Sigmoid colon (tissue), 7 donors: Measurements from ENCODE around the gene TGIF2. TPM values are rescaled to one million over a fixed set of nuclear protein-coding genes. Genes with fewer than 3 reads are reported as not detected.
"Not testable (repeated sequence)": the region's sequence is repeated elsewhere in the genome, so short reads cannot be mapped to it uniquely, and the experiment has no call there.

Source experiments
- DNase-seq: peaks from one replicate; pipeline ENCODE4 v3.0.0-alpha.2; 2019
- H3K27ac ChIP-seq, 4 donors: fragments of 200-600 bp; sonication (generic); one replicate each; pipeline ENCODE4 v1.5.1; 2016 to 2019; ENCODE audit warnings: mild to moderate bottlenecking in 1 of 4
- H3K27me3 ChIP-seq, 3 donors: fragments of 200-600 bp; sonication (generic); one replicate each; pipeline ENCODE4 v1.5.1; 2019; ENCODE audit warnings: mild to moderate bottlenecking in 1 of 3
- H3K36me3 ChIP-seq, 4 donors: fragments of 200-600 bp; sonication (generic); one replicate each; pipeline ENCODE4 v1.5.1; 2016 to 2019
- H3K4me1 ChIP-seq, 4 donors: fragments of 200-600 bp; sonication (generic); one replicate each; pipeline ENCODE4 v1.5.1; 2017 to 2019
- H3K4me3 ChIP-seq, 4 donors: fragments of 200-600 bp; sonication (generic); one replicate each; pipeline ENCODE4 v1.5.1; 2017 to 2019; ENCODE audit warnings: mild to moderate bottlenecking in 2 of 4, moderate library complexity in 1 of 4
- H3K9me3 ChIP-seq, 4 donors: fragments of 200-600 bp in 3 of 4; sonication (generic) in 3 of 4; one replicate each; pipeline versions ENCODE4 v1.5.1 to v1.6.1; 2013 to 2019
- CTCF ChIP-seq, 4 experiments: fragments of 450-650 bp in 3 of 4; fragments of 200-600 bp in 1 of 4; IDR thresholded peaks; one replicate each; pipeline ENCODE4 v1.5.1; 2016 to 2019; ENCODE audit warnings: antibody characterized with exemption in 4 of 4, mild to moderate bottlenecking in 3 of 4, moderate library complexity in 2 of 4
- EP300 ChIP-seq, 4 donors: sonication (generic); formaldehyde crosslinking; IDR thresholded peaks; one replicate each; pipeline ENCODE4 v1.6.1; 2017; ENCODE audit warnings: antibody characterized with exemption in 4 of 4
- POLR2A ChIP-seq, 2 donors: fragments of 450-650 bp; IDR thresholded peaks; one replicate each; pipeline ENCODE4 v1.6.1; 2016; ENCODE audit warnings: antibody characterized with exemption in 2 of 2, mild to moderate bottlenecking in 2 of 2, moderate library complexity in 2 of 2
- POLR2AphosphoS5 ChIP-seq, 4 donors: sonication (generic); formaldehyde crosslinking; IDR thresholded peaks; one replicate each; pipeline ENCODE4 v1.6.1; 2017; ENCODE audit warnings: antibody characterized with exemption in 4 of 4
- WGBS, 2 donors: extraction: QIAGEN DNeasy Blood & Tissue Kit; methylation state at CpG; one replicate each; pipeline ENCODE4 v1.1.7; 2013; 5-methylcytosine and 5-hydroxymethylcytosine counted together
- intact Hi-C: fragments of 100-400 bp; cut with DNase I; formaldehyde crosslinking; loops from one replicate; pipeline ENCODE4 v1.15.1; 2023
- polyA plus RNA-seq, 3 donors: library from polyadenylated mRNA; stranded (reverse); fragments of 200-250 nt; gene quantifications; one replicate each; pipeline ENCODE4 v1.2.3, GENCODE V29; 2013
- small RNA-seq, 3 donors: library from RNA; depleted of rRNA; stranded (forward); fragments of <200 nt; gene quantifications; one replicate each; pipeline ENCODE3, GENCODE V24; 2016
- total RNA-seq, 4 donors: library from RNA; depleted of rRNA; stranded (reverse); fragments of >200 nt; gene quantifications; one replicate each; pipeline ENCODE4 v1.1.0, GENCODE V29; 2016
- donor health status: healthy with polysubstance abuse.
- donor health status: Bipolar disorder and iron deficiency.
- donor health status: healthy.

Gene TGIF2
- total and polyA plus RNA-seq, 7 donors, result 2.1 to 13.6 (median 10.0) TPM

DNA sequence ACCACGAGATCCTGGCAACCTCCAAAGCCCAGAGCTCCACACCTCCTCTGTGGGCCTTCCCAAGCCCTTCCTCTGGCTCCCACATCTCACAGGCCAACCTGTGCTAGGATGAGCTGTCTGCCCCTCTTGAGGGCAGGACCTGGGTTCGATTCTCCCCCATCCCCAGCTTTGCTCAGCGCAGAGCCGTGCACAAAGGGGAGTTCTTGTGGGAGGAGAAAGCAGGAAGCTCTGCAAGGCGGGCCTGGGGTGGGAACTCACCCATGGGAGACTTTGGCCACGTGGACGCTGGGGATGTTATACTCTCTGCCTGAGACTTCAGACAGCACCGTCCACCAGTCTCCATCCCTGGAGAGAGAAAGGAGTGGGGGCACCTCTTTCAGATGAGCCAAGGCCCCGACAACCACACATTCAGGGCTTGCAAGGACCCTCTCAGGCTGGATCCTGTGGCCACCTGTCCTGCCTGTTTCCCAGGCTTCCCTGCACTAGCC, 59.9 kb downstream of the TGIF2 start:
- Histone ChIP-seq H3K9me3 (no peaks in the 10 kb centered on the region), H3K4me3 (no peak overlapping the region), H3K27me3 (no peaks in the 10 kb centered on the region), H3K27ac (no peak overlapping the region), H3K36me3 (no peaks in the 10 kb centered on the region), H3K4me1 (no peaks in the 10 kb centered on the region)
- WGBS, 2 donors, result 87% methylated on average over 9 of the region's 9 CpGs
- no peak for TF ChIP-seq CTCF (IDR thresholded peaks at IDR 0.05)
- TF ChIP-seq POLR2A (IDR thresholded peaks at IDR 0.05), result no peak
- no peak for TF ChIP-seq POLR2AphosphoS5 (IDR thresholded peaks at IDR 0.05)
- DNase-seq, result no peak
- intact Hi-C loops, result no loop called here

DNA sequence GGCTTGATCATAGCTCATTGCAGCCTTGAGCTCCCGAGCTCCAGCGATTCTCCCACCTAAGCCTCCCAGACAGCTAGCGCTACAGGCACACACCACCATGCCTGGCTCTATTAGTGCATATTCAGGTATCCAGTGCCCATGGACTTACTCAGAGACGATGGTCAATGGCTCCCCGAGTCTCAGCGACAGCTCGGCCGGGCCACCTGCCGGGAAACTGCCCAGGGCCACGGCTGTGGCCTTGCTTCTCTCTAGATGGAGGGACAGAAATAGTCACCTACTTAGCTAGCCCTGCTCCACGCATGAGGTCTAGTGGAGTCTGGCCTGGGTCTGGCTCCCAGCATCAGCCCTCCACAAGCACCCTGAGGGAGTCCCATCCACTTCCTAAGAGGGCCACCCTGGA, 60.9 kb downstream of the TGIF2 start:
- WGBS, 2 donors, result 95 to 97% methylated on average over 11 of the region's 11 CpGs
- H3K36me3 ChIP-seq, result no peaks in the 10 kb centered on the region
- no peak for DNase-seq
- H3K27ac ChIP-seq, result no peak overlapping the region
- intact Hi-C loops, result no loop called here
- TF ChIP-seq POLR2A (IDR thresholded peaks at IDR 0.05) (no peak), POLR2AphosphoS5 (IDR thresholded peaks at IDR 0.05) (no peak)
- H3K27me3 ChIP-seq, result no peaks in the 10 kb centered on the region
- no peaks in the 10 kb centered on the region for H3K9me3 ChIP-seq
- H3K4me1 ChIP-seq, result no peaks in the 10 kb centered on the region
- no peak overlapping the region for H3K4me3 ChIP-seq

DNA sequence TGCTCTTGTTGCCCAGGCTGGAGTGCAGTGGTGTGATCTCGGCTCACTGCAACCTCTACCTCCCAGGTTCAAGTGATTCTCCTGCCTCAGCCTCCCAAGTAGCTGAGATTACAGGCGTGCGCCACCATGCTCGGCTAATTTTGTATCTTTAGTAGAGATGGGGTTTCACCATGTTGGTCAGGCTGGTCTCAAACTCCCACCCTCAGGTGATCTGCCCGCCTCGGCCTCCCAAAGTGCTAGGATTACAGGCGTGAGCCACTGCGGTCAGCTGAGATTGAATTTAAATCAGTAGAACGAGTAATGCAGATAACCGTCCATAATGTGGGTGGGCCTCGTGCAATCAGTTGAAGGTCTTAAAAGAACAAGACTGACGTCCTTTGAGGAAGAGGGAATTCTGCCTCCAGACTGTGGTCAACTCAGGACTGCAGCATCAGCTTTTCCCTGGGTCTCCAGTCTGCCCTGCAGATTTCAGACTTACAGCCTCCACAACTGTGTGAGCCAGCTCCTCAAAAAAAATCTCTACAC, 65.5 kb downstream of the TGIF2 start:
- H3K27ac ChIP-seq, intact Hi-C loops, H3K9me3 ChIP-seq, H3K4me3 ChIP-seq, H3K4me1 ChIP-seq, H3K27me3 ChIP-seq, DNase-seq, H3K36me3 ChIP-seq: not testable (repeated sequence)
- 92 to 96% methylated on average over 12 of the region's 12 CpGs for WGBS, 2 donors

DNA sequence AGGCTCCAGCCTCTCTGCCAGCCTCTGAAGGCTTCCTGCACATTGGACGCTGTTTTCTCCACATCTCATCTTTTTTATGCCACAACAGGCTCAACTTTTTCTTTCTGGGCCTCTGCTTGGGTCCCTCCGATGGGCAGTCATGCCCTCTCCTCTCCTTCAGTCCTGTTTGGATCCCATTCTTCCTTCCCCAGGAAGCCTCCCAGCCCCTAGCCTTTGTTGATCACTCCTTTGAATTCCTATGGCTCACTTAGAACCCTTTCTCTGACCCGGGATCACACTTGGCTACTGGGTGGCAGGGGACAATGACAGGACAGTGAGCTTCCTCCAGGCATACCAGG, 68.1 kb downstream of the TGIF2 start:
- Histone ChIP-seq H3K27ac (no peak overlapping the region), H3K27me3 (no peaks in the 10 kb centered on the region), H3K36me3 (no peaks in the 10 kb centered on the region), H3K4me1 (no peaks in the 10 kb centered on the region), H3K4me3 (no peak overlapping the region), H3K9me3 (no peaks in the 10 kb centered on the region)
- WGBS, 2 donors, result 93 to 97% methylated on average over 3 of the region's 3 CpGs
- no peak for DNase-seq
- TF ChIP-seq EP300 (IDR thresholded peaks at IDR 0.05) (no peak), POLR2A (IDR thresholded peaks at IDR 0.05) (no peak), POLR2AphosphoS5 (IDR thresholded peaks at IDR 0.05) (no peak), CTCF (IDR thresholded peaks at IDR 0.05) (no peak)
- intact Hi-C loops, result no loop called here

DNA sequence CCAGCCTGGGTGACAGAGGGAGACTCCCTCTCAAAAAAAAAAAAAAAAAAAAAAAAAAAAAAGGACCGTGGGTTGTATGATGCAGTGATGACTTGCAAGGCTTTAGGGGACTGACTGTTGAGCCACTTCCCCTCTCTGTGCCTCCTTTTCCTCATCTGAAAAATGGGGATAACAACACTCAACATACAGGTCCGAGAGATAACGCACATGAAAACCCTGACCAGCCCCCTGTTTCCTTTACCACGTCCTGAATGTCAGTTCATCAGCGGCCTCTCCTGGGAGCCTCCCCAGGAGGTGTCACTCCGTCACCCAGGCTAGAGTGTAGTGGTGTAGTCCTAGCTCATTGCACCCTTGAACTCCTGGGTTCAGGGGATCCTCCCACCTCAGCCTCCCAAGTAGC, 68.7 kb downstream of the TGIF2 start:
- H3K4me1 ChIP-seq, result no peaks in the 10 kb centered on the region
- DNase-seq, result no peak
- H3K4me3 ChIP-seq, result no peak overlapping the region
- intact Hi-C loops, result no loop called here
- no peaks in the 10 kb centered on the region for H3K27me3 ChIP-seq
- WGBS, 2 donors, result 67 to 85% methylated on average over 6 of the region's 6 CpGs
- no peak for TF ChIP-seq POLR2AphosphoS5 (IDR thresholded peaks at IDR 0.05)
- TF ChIP-seq CTCF (IDR thresholded peaks at IDR 0.05), result no peak
- TF ChIP-seq POLR2A (IDR thresholded peaks at IDR 0.05), result no peak
- no peak for TF ChIP-seq EP300 (IDR thresholded peaks at IDR 0.05)
- H3K9me3 ChIP-seq, result no peaks in the 10 kb centered on the region
- no peaks in the 10 kb centered on the region for H3K36me3 ChIP-seq
- H3K27ac ChIP-seq, result no peak overlapping the region

Small RNAs within 50 kb of the gene (small RNA-seq; reads per million reads assigned to genes)
- gene RF00017, result 0 reads per million in 3 donors

Other genes with a start within 250 kb of the TGIF2 start
- gene MYL9, start 32.1 kb upstream of the TGIF2 start, total RNA-seq, result 1,000 to 10,000 TPM; 1,167 to 2,082 (median 1,738) TPM
- 100 to 1,000 TPM in 2 of 3 donors, 10 to 100 TPM in 1; 26.4 to 168 (median 105) TPM for gene MYL9, start 32.1 kb upstream of the TGIF2 start, polyA plus RNA-seq
- gene RAB5IF, start 32.2 kb downstream of the TGIF2 start, total RNA-seq, result 10 to 100 TPM; 58.7 to 85.1 (median 75.7) TPM
- 100 to 1,000 TPM; 106 to 169 (median 148) TPM for gene RAB5IF, start 32.2 kb downstream of the TGIF2 start, polyA plus RNA-seq
- gene SLA2, start 72.6 kb downstream of the TGIF2 start, total RNA-seq, result under 1 TPM in 2 of 4 donors, not detected in 2; 0.54 to 0.55 TPM
- gene SLA2, start 72.6 kb downstream of the TGIF2 start, polyA plus RNA-seq, result 1 to 10 TPM in 1 of 3 donors, under 1 TPM in 1, not detected in 1; 0.46 to 3.4 TPM
- 10 to 100 TPM; 28.5 to 38.9 (median 31.5) TPM for gene NDRG3, start 172.5 kb downstream of the TGIF2 start, total RNA-seq
- 10 to 100 TPM; 21.6 to 32.1 (median 25.9) TPM for gene NDRG3, start 172.5 kb downstream of the TGIF2 start, polyA plus RNA-seq
- 1 to 10 TPM; 4.4 to 6.4 (median 5.5) TPM for gene DSN1, start 200.2 kb downstream of the TGIF2 start, total RNA-seq
- gene DSN1, start 200.2 kb downstream of the TGIF2 start, polyA plus RNA-seq, result 10 to 100 TPM in 2 of 3 donors, 1 to 10 TPM in 1; 7.8 to 11.7 (median 11.6) TPM